ENCODE measurements around the gene NEAT1. TPM values are rescaled to one million over a fixed set of nuclear protein-coding genes. Genes with fewer than 3 reads are reported as not detected.

NEAT1 gene
- total RNA-seq, 1 experiment from 2014 or later: 938 TPM

DNA sequence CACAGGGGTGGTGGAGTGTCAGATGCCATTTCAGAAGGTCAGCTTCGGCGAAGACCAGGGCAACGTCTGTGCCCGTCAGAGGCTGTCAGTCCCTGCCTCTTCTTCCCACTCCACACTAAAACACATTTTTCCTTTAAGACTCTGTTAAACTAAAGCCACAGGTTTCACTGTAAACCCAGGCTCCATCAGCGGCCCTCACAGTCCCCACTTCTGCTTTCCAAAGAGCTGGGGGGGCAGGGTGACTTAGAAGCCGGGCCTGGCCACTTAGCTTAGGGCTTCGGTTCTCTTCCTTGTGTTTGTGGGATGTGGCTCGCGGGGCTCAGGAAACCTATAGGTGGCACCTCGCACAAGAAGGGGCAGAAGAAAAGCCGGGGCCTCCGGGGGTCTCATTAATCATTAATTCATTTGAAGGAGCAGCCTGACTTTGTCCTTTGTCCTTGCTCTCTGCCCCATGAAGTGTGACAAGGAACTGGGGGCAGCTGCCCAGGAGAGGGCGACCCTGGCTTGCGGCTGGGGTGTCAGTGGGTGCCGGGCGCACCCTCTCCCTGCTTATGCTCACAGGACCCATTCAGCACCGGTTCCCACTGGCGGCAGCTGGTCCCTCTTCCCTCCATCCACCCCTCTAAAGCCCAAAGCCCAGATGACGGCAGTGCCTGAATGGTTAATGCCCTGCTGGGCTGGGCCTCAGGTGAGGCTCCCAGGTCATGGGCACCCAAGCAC lies 44.2 kb upstream of the NEAT1 start:
- H3K4me2 ChIP-seq: no peak overlapping the region
- no TSS peak for BruUV-seq (replicated peaks)
- no peaks in the 10 kb centered on the region for H3K9me2 ChIP-seq (ENCODE audit: insufficient read depth)
- ChIA-PET POLR2A (ENCODE audit: unreplicated experiment) (interaction anchor here (0.5 to 0.6 kb wide), 2 partner anchors 42 to 181 kb away, joined by 3 to 7 read pairs; no protein-coding TSS in a partner anchor), CTCF (no interaction called here)
- no peaks in the 10 kb centered on the region for H4K20me1 ChIP-seq (ENCODE audit: insufficient read depth)
- peaks cover 48% of the 10 kb centered on the region for H3F3A ChIP-seq (ENCODE audit: insufficient read depth, low read depth)
- peaks cover 31% of the 10 kb centered on the region for H3K4me1 ChIP-seq (replicated peaks; ENCODE audit: insufficient read depth)
- H3K27ac ChIP-seq: no peak overlapping the region
- TF ChIP-seq, protein P1, sequence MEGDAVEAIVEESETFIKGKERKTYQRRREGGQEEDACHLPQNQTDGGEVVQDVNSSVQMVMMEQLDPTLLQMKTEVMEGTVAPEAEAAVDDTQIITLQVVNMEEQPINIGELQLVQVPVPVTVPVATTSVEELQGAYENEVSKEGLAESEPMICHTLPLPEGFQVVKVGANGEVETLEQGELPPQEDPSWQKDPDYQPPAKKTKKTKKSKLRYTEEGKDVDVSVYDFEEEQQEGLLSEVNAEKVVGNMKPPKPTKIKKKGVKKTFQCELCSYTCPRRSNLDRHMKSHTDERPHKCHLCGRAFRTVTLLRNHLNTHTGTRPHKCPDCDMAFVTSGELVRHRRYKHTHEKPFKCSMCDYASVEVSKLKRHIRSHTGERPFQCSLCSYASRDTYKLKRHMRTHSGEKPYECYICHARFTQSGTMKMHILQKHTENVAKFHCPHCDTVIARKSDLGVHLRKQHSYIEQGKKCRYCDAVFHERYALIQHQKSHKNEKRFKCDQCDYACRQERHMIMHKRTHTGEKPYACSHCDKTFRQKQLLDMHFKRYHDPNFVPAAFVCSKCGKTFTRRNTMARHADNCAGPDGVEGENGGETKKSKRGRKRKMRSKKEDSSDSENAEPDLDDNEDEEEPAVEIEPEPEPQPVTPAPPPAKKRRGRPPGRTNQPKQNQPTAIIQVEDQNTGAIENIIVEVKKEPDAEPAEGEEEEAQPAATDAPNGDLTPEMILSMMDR (conservative IDR thresholded peaks at IDR 0.05): no peak
- TF ChIP-seq EZH2 (IDR thresholded peaks at IDR 0.05; ENCODE audit: low read depth): no peak
- H3K9me3 ChIP-seq (ENCODE audit: insufficient read depth, low read depth): no peaks in the 10 kb centered on the region
- no peaks in the 10 kb centered on the region for H3K27me3 ChIP-seq (ENCODE audit: insufficient read depth, low read depth)
- DNase-seq: no peak
- H3K79me2 ChIP-seq (ENCODE audit: low read depth): peaks cover 7% of the 10 kb centered on the region; the same call in 1 of the 2 replicates
- intact Hi-C loops (cut with micrococcal nuclease; ENCODE audit: unreplicated experiment): no loop called here
- H3K4me3 ChIP-seq: no peak overlapping the region
- H3K36me3 ChIP-seq (ENCODE audit: low read depth): no peaks in the 10 kb centered on the region
- no peak overlapping the region for H2AFZ ChIP-seq

DNA sequence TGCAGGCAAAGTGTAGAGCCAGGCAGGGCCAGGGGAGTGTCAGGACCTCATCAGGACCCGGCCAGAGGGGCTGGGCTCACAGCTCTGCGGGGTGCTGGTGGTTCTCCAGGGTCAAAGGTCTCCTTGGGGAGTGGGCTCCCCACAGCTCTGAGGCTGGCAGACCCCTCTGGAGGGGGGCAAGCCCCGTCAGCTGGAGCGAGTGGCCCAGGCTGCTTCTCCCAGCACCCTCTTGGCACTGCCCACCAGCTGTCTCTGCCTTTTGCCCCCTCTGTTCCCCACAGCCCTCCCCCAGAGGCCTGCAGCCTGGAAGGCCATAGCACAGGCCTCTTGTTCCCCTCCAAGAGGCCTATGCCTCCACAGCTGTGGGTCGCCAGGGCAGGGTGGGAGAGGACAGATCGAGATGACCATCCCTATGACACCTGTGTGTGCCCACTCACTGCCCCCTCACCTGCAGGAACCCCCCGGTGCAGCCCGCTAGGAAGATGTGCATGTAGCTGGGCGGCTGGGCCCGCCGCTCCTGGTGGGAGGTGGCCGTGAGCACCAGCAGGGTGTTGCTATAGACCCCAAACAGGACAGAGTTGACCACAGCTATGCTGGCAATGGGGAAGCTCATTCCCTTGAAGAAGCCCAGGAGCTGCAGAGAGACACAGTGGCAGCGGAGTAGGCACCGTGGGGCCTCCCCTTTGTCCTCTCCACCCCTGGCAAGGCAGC lies 43.5 kb upstream of the NEAT1 start:
- H3K4me1 ChIP-seq (replicated peaks; ENCODE audit: insufficient read depth): peaks cover 38% of the 10 kb centered on the region
- H3K79me2 ChIP-seq (ENCODE audit: low read depth): peaks cover 7% of the 10 kb centered on the region; the same call in 1 of the 2 replicates
- H3K4me3 ChIP-seq: no peak overlapping the region
- no peak overlapping the region for H2AFZ ChIP-seq
- H3K9me2 ChIP-seq (ENCODE audit: insufficient read depth): no peaks in the 10 kb centered on the region
- H3K9me3 ChIP-seq (ENCODE audit: insufficient read depth, low read depth): no peaks in the 10 kb centered on the region
- BruUV-seq (replicated peaks): no TSS peak
- H3F3A ChIP-seq (ENCODE audit: insufficient read depth, low read depth): peaks cover 55% of the 10 kb centered on the region
- no peaks in the 10 kb centered on the region for H3K36me3 ChIP-seq (ENCODE audit: low read depth)
- H3K4me2 ChIP-seq: no peak overlapping the region
- no peaks in the 10 kb centered on the region for H4K20me1 ChIP-seq (ENCODE audit: insufficient read depth)
- intact Hi-C loops (cut with micrococcal nuclease; ENCODE audit: unreplicated experiment): no loop called here
- TF ChIP-seq, protein P1 (conservative IDR thresholded peaks at IDR 0.05): no peak
- no peak for DNase-seq
- POLR2A ChIA-PET (ENCODE audit: unreplicated experiment): interaction anchor here (0.6 kb wide), 1 partner anchor 180 kb away, joined by 3 read pairs; no protein-coding TSS in a partner anchor
- CTCF ChIA-PET: no interaction called here
- H3K27me3 ChIP-seq (ENCODE audit: insufficient read depth, low read depth): no peaks in the 10 kb centered on the region
- no peak overlapping the region for H3K27ac ChIP-seq

DNA sequence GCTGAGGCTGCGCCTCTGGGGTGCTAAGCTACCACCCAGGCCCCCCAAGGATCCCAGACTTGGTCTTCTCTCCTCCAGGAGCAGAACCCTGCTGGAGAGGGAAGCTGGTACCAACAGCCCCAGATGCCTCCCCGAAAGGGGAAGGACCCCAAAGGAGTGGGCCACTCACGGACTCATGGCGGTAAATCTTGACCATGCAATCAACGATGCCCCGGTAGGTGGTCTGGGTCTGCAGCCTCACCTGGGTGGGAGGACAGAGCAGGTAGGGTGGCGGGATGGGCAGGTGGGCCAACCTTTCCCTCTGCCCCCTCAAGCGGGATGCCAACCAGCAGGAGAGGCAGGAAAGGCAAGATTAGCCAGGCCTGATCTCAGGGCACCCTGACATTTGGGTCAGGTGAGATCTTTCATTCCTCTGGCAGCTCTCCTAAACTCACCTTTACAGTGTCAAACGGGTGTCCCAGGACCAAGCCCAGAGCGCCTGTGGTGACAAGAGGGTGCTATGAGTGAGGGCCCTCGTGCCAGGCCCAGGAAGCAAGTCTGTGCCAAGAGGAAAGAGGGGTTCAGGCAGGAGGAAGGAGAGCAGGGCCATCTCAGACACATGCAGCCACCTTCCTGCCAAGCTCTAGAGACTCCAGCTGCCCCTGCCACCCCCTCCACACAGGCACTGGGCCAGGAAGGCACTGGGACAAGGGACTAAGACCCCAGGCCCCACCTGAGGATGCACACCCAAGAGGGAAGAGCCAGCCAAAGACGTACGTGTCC lies 42.7 kb upstream of the NEAT1 start:
- peaks cover 46% of the 10 kb centered on the region for H3K4me1 ChIP-seq (replicated peaks; ENCODE audit: insufficient read depth)
- H3K27ac ChIP-seq: peak overlapping the region; percentile 93; the same call in 1 of the 2 replicates

More for the DNA sequence above, 42.7 kb upstream of the NEAT1 start:
- no peak for DNase-seq
- peak overlapping the region; percentile 83; the same call in 1 of the 2 replicates for H3K4me2 ChIP-seq
- CTCF ChIA-PET: no interaction called here
- no peaks in the 10 kb centered on the region for H4K20me1 ChIP-seq (ENCODE audit: insufficient read depth)
- peaks cover 7% of the 10 kb centered on the region; the same call in 1 of the 2 replicates for H3K79me2 ChIP-seq (ENCODE audit: low read depth)
- H3K27me3 ChIP-seq (ENCODE audit: insufficient read depth, low read depth): no peaks in the 10 kb centered on the region
- no peaks in the 10 kb centered on the region for H3K9me2 ChIP-seq (ENCODE audit: insufficient read depth)
- peaks cover 58% of the 10 kb centered on the region for H3F3A ChIP-seq (ENCODE audit: insufficient read depth, low read depth)
- no peaks in the 10 kb centered on the region for H3K9me3 ChIP-seq (ENCODE audit: insufficient read depth, low read depth)
- H3K36me3 ChIP-seq (ENCODE audit: low read depth): no peaks in the 10 kb centered on the region
- H2AFZ ChIP-seq: no peak overlapping the region
- H3K4me3 ChIP-seq: no peak overlapping the region
- no TSS peak for BruUV-seq (replicated peaks)
- no peak for TF ChIP-seq EZH2 (IDR thresholded peaks at IDR 0.05; ENCODE audit: low read depth)
- TF ChIP-seq, protein P1 (conservative IDR thresholded peaks at IDR 0.05): no peak
- POLR2A ChIA-PET (ENCODE audit: unreplicated experiment): interaction anchor here (1.0 kb wide), 1 partner anchor 128 kb away, joined by 14 read pairs; no protein-coding TSS in a partner anchor
- intact Hi-C loops (cut with micrococcal nuclease; ENCODE audit: unreplicated experiment): no loop called here
